ENCODE measurements around the gene PDS5A. TPM values are rescaled to one million over a fixed set of nuclear protein-coding genes. Genes with fewer than 3 reads are reported as not detected.
"Not testable (repeated sequence)": the region's sequence is repeated elsewhere in the genome, so short reads cannot be mapped to it uniquely, and the experiment has no call there.

PDS5A gene, protein sequence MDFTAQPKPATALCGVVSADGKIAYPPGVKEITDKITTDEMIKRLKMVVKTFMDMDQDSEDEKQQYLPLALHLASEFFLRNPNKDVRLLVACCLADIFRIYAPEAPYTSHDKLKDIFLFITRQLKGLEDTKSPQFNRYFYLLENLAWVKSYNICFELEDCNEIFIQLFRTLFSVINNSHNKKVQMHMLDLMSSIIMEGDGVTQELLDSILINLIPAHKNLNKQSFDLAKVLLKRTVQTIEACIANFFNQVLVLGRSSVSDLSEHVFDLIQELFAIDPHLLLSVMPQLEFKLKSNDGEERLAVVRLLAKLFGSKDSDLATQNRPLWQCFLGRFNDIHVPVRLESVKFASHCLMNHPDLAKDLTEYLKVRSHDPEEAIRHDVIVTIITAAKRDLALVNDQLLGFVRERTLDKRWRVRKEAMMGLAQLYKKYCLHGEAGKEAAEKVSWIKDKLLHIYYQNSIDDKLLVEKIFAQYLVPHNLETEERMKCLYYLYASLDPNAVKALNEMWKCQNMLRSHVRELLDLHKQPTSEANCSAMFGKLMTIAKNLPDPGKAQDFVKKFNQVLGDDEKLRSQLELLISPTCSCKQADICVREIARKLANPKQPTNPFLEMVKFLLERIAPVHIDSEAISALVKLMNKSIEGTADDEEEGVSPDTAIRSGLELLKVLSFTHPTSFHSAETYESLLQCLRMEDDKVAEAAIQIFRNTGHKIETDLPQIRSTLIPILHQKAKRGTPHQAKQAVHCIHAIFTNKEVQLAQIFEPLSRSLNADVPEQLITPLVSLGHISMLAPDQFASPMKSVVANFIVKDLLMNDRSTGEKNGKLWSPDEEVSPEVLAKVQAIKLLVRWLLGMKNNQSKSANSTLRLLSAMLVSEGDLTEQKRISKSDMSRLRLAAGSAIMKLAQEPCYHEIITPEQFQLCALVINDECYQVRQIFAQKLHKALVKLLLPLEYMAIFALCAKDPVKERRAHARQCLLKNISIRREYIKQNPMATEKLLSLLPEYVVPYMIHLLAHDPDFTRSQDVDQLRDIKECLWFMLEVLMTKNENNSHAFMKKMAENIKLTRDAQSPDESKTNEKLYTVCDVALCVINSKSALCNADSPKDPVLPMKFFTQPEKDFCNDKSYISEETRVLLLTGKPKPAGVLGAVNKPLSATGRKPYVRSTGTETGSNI (N-terminal part only)
- total RNA-seq = 10 to 100 TPM; 23.2 to 34.0 (median 30.8) TPM
- 10 to 100 TPM; 14.2 to 33.2 (median 19.1) TPM for polyA plus RNA-seq
- long read RNA-seq, donor 1, full-length matches to known transcripts = 16 of 33 reads
- long read RNA-seq, donor 1, partial matches to known transcripts = 10 of 33 reads
- long read RNA-seq, donor 1, other reads (novel, unspliced or antisense) = 7 of 33 reads
- long read RNA-seq, donor 2, full-length matches to known transcripts = 51 of 76 reads
- long read RNA-seq, donor 2, partial matches to known transcripts = 15 of 76 reads
- long read RNA-seq, donor 2, other reads (novel, unspliced or antisense) = 10 of 76 reads

DNA sequence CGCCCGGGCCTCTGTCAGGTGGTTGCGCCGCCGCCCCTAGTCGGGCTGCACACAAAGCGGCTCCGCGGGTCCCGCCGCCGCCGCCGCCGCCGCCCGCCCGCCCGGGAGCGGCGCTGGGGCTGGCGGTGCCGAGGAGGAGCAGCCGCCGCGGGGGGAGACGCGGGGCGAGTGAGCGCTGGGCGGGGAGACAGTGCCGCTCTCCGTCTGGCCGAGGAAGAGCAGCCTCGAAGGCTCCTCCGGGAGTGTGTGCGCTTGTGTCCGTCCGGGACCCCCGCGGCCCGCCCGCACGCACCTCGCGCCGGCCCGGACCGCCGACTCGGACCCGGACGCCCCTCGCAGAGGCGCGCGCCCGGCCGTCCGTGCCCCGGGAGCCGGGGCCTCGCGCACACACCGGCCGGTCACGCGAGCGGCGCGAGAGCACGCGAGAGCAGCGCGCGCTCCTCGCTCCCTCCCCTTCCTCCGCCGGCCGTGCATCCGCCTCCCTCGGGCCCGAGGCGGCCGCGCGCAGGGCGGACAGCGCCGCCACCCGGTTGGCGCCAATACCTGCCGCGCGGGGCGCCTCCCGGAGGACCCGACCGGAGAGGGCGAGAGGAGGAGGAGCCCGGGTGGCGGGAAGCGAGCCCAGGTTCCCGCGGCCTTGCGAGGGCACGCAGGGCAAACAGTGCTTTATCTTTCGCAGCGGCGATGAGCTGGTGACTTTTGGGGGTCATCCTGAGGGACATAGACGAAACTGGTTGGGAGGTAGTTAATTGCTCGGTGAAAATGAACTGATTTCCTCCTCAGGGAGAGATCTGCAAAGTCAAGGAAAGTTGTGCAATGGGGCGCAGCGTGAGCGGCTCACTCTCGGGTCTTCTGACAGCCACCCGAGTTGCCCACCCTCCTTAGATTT lies at the start of gene PDS5A:
PDS5A (minus strand) TSS at position 423 of the 889 bp plus-strand sequence. CDS start 1,334 bp downstream, outside the sequence.
- peak; percentile 94 for ATAC-seq
- H3K9me3 ChIP-seq = no peaks in the 10 kb centered on the region
- peaks cover 3 to 35% of the 10 kb centered on the region in 2 donors for H3K36me3 ChIP-seq (ENCODE audit: insufficient read depth in 1 of 2, low read depth in 1 of 2)
- peak within 1 kb of the TSS; percentile 84 for H3K27ac ChIP-seq
- TF ChIP-seq, protein P1, sequence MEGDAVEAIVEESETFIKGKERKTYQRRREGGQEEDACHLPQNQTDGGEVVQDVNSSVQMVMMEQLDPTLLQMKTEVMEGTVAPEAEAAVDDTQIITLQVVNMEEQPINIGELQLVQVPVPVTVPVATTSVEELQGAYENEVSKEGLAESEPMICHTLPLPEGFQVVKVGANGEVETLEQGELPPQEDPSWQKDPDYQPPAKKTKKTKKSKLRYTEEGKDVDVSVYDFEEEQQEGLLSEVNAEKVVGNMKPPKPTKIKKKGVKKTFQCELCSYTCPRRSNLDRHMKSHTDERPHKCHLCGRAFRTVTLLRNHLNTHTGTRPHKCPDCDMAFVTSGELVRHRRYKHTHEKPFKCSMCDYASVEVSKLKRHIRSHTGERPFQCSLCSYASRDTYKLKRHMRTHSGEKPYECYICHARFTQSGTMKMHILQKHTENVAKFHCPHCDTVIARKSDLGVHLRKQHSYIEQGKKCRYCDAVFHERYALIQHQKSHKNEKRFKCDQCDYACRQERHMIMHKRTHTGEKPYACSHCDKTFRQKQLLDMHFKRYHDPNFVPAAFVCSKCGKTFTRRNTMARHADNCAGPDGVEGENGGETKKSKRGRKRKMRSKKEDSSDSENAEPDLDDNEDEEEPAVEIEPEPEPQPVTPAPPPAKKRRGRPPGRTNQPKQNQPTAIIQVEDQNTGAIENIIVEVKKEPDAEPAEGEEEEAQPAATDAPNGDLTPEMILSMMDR (IDR thresholded peaks at IDR 0.05) = peak; percentile 75
- peaks cover 18% of the 10 kb centered on the region for H3K4me1 ChIP-seq
- H3K4me3 ChIP-seq = peak within 1 kb of the TSS; percentile 85
- DNase-seq = peak; percentile 90 to 94
- H3K27me3 ChIP-seq (ENCODE audit: insufficient read depth in 3 of 3, low read length in 2 of 3) = no peaks in the 10 kb centered on the region
- intact Hi-C loops (cut with DNase I) = loop anchor here (2.0 to 10.0 kb wide), 9 partner anchors 63 to 513 kb away; partner anchors contain the start of genes N4BP2 (in 1 of the 2), SMIM14 (in 1 of the 2), UBE2K (in 1 of the 2) and UGDH (in 1 of the 2)
- 1% methylated on average over 61 to 117 of the region's 117 CpGs for WGBS, 3 donors

DNA sequence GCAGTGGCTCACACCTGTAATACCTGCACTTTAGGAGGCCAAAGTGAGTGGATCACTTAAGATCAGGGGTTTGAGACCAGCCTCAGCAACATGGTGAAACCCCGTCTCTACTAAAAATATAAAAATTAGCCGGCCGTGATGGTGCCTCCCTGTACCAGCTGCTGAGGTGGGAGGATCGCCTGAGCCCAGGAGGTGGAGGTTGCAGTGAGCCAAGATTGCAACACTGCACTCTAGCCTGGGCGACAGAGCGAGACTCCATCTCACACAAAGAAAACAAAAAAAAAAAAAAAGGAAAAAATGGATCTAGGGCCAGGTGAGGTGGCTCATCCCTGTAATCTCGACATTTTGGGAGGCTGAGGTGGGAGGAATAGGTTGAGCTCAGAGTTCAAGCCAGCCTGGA lies 46.3 kb upstream of the PDS5A start:
- H3K27me3 ChIP-seq (ENCODE audit: insufficient read depth in 3 of 3, low read length in 2 of 3); H3K9me3 ChIP-seq; H3K36me3 ChIP-seq (ENCODE audit: insufficient read depth in 1 of 2, low read depth in 1 of 2); ATAC-seq; DNase-seq; H3K4me3 ChIP-seq; intact Hi-C loops (cut with DNase I); H3K4me1 ChIP-seq; H3K27ac ChIP-seq: not testable (repeated sequence)
- 85 to 90% methylated on average over 7 of the region's 7 CpGs; no CpG with 5 or more reads in 1 of the 3 donors for WGBS, 3 donors

DNA sequence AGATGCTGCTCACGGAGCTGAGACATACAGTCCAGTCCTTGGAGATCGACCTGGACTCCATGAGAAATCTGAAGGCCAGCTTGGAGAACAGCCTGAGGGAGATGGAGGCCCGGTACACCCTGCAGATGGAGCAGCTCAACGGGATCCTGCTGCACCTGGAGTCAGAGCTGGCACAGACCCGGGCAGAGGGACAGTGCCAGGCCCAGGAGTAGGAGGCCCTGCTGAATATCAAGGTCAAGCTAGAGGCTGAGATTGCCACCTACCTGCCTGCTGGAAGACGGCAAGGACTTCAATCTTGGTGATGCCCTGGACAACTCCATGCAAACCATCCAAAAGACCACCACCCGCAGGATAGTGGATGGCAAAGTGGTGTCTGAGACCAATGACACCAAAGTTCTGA lies 43.4 kb upstream of the PDS5A start:
- intact Hi-C loops (cut with DNase I); H3K27me3 ChIP-seq (ENCODE audit: insufficient read depth in 3 of 3, low read length in 2 of 3); H3K27ac ChIP-seq; H3K9me3 ChIP-seq; ATAC-seq; H3K36me3 ChIP-seq (ENCODE audit: insufficient read depth in 1 of 2, low read depth in 1 of 2); H3K4me1 ChIP-seq; H3K4me3 ChIP-seq; DNase-seq: not testable (repeated sequence)
- 81 to 83% (median 83%) methylated on average over 7 of the region's 7 CpGs for WGBS, 3 donors

DNA sequence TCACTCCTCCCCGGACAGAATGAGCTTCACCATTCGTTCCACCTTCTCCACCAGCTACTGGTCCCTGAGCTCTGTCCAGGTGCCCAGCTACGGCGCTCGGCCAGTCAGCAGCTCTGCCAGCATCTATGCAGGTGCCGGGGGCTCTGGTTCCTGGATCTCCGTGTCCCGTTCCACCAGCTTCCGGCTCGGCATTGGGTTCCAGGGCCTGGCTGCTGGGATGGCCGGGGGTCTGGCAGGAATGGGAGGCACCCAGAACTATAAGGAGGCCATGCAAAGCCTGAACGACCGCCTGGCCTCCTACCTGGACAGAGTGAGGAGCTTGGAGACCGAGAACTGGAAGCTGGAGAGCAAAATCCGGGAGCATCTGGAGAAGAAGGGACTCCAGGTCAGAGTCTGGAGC lies 42.5 kb upstream of the PDS5A start:
- TF ChIP-seq, protein P1 (IDR thresholded peaks at IDR 0.05) = no peak
- WGBS, 3 donors = 89 to 93% (median 90%) methylated on average over 15 of the region's 15 CpGs
- H3K27ac ChIP-seq = no peak overlapping the region
- no peak overlapping the region for H3K4me3 ChIP-seq
- intact Hi-C loops (cut with DNase I) = no loop called here
- H3K27me3 ChIP-seq (ENCODE audit: insufficient read depth in 3 of 3, low read length in 2 of 3) = no peaks in the 10 kb centered on the region
- no peaks in the 10 kb centered on the region for H3K9me3 ChIP-seq
- H3K36me3 ChIP-seq (ENCODE audit: insufficient read depth in 1 of 2, low read depth in 1 of 2) = no peaks in the 10 kb centered on the region
- ATAC-seq = no peak
- DNase-seq = no peak
- H3K4me1 ChIP-seq = no peaks in the 10 kb centered on the region
